ENCODE results near the gene MADCAM1.

Gene MADCAM1

DNA sequence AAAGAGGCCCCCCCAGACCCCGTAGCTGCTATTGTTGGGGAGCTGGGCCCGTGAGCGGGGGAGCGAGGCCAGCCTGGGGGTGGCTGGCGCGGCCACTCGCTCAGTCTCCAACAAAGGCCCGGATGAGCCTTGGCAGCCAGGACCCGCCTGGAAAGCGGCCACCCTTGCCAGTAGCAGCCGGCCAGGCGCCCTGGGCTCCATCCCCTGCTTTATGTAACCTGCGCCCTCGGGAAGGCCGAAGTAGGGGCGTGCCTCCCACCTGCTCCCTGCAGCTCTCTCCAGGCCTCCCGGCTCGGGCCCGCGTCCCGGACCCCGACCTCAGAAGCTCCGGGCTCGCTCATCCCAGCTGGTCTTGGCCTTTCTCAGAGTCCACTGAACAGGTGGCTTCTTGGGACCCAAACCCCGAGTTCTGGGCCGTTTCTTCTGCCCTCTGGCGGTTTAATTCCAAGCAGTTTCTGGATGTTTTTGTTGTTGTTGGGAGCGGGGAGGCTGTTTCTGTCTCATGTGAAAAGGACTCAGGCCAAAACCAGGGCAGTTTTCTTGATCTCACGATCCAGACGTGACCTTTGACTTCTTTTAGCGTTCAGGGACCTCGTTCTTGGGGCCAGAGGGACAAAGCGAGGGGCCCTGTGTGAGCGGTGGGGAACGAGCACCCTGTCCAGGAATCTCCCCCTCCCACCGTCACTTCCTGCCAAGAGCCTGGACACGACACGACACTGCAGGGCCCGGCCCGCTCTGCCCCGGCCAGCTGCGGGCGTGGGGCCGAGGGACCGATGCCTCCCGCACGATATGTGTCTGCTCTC lies 36.5 kb downstream of the MADCAM1 start:
- peak; percentile 27 for DNase-seq

DNA sequence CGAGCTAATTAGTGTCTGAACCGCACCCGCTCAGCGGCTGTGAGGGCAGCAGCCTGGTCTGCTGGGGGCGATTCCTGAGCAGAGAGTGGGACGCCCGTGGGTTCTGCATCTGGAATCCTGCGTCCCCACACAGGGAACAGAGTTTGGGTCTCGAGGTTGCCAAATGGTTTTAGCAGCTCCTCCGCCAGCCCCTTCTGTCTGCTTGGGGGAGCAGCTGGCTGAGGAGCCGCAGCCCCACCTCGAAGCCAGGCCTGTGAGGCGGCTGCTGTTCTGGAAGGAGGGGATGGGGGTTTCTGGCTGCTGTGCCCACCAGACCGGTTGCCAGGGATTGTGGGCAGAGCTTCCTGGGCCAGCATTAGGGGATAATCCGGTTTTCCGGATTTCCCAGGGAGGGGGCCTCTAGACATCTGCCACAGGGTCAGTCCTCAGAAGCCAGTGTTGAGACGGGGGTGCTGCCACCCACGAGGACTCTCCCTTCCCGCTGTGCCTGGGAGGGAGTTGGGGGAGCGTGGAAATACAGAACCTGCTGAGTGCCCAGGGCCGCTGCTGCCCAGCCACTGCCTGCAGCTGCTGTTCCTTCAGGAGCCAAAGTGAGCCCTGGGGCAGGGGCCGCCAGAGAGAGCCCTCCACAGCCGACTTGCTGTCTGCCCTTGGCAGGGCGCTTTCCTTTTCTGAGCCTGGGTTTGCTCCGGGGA lies 37.2 kb downstream of the MADCAM1 start:
- DNase-seq = no peak

- DNase-seq = no peak
Measured at GRCh38 chr19:534088-534487, 37.8 kb downstream of the MADCAM1 start.

- DNase-seq = no peak
Measured at GRCh38 chr19:535017-535835, 38.9 kb downstream of the MADCAM1 start.

DNA sequence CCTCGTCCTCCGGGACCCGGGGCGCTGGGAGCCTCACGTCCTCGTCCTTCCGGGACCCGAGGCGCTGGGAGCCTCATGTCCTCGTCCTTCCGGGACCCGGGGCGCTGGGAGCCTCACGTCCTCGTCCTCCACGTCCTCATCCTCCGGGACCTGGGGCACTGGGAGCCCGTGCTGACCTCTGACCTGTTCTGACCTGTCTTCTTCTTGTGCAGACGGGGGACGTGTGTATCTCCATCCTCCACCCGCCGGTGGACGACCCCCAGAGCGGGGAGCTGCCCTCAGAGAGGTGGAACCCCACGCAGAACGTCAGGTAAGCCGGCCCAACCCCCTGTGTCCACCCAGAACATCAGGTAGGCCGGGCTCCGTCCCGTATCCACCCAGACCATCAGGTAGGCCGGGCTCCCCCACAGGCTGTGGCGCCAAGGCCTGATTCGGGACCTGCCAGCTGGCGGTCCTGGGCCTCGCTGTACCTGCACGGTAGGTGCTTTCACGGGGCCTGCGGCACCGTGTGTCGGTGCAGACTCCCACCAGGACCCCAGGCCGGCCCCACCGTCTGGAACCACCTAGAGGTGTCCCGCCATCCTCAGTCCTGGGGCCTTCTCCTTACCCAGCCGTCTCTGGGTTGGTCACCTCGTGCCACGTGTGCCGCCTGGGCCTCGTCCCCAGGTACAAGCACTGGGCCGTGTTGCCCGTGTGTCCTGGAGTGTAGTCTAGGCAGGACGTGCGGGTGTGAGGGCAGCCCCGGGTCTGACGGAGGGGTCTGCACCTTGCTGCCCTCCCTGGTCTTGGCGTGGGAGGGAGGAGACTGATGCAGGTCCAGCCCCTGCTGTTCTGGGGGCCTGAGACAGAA lies 40.0 kb downstream of the MADCAM1 start:
- DNase-seq = no peak

- no peak for DNase-seq
Measured at GRCh38 chr19:536881-537404, 40.7 kb downstream of the MADCAM1 start.

DNA sequence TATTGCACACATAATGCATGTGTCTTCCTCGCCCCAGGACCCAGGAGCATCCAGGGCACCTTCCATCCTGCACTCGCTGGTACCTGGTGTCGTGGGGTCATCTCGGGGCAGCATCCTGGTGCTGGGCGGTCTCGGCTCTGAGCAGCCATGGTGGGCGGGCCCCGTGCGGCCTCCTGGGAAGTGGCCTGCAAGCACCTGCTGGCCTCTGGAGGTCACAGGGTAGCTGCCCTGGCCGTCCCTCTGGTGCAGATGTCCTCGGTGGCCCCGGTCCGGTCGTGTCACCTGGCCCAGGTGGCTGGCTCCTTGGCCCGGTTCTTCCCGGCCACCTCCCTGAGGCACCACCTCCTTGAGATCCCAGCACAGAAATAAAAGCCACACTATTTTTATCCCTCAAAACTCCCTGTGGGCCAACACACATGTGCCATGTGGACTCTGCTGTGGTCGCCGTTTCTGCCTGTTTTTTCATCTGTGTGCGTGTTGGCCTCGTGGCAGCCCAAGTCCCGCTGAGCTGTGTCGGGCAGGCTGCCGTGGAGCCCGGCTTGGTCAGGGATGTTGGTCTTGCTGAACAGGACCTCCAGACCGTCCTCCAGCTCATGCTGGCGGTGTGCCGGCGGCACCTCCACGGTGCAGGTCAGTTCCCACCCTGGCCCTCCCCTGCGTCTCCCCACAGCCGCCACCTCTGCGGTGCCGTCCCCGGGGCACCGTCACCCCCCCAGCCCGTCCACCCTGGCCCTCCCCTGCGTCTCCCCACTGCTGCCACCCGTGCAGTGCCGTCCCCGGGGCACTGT lies 42.5 kb downstream of the MADCAM1 start:
- DNase-seq = no peak

GRCh38 chr19:539429-540030 lies 43.2 kb downstream of the MADCAM1 start:
- no peak for DNase-seq

GRCh38 chr19:540867-541637 lies 44.8 kb downstream of the MADCAM1 start:
- no peak for DNase-seq

DNA sequence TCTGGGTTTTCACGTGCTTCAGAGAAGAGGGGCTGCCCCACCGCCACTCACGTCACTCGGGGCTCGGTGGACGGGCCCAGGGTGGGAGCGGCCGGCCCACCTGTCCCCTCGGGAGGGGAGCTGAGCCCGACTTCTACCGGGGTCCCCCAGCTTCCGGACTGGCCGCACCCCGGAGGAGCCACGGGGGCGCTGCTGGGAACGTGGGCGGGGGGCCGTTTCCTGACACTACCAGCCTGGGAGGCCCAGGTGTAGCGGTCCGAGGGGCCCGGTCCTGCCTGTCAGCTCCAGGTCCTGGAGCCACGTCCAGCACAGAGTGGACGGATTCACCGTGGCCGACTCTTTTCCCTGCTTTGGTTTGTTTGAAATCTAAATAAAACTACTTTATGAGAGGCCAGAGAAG lies 45.4 kb downstream of the MADCAM1 start:
- DNase-seq = no peak

DNA sequence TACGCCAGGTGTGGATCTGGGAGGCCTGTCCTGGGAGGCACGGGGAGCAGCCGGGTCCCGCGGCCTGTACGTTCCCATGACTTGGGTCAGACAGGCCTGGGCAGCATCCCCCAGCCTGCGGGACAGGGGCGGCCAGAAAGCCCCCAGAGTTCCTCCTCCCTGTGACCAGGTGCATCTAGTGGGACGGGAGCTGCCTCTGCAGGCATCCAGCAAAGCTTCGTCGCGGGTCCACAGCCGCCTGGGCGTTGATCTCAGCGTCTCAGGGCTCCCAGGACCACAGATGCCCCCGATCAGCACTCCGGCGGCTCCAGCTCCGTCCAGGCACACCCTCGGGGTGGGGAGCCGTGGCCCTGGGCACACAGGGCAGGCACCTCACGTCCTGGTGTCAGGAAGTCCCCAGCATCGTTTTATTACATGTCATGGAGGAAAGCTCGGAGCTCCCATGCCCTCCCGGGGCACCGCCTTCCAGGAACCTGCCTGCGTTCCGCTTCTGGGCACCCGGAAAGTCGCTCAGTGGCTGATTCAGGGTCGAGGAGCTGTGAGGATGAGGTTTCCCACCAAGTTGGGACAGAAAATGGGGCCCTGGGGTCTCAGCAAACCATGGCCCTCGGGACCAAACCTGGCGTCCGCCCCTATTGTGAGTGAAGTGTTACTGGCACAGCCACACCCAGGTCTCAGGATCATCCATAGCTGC lies 46.0 kb downstream of the MADCAM1 start:
- no peak for DNase-seq

DNA sequence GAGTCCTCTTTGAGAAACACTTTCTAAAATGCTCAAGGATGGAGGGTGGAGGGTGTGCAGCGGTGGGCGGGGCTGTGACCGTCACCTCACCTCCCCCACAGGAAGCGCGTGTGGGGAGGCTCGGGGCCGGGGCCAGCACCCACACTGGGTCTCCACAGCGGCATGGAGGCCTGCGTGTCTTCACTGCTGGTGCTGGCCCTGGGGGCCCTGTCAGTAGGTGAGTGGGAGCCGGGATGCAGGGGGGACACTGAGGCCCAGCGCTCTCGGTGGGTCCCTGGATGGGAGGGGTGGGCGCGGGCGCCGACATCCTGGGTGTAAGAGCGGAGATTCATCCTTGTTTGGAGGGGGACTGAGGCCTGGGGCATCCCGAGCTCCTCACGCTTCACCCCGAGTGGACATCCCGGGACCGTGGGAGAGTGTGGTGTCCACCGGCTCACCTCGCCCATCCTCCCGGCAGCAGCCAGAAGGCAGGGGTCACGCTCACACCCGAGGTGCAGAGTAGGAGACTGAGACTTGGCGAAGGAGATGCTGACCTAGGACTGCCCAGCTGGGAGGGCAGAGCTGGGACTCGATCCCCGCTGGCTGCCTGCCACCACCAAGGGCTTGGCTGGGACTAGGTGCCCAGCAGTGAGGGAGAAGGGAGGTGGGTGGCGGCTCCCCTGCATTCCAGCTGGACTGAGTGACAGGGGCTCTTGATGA lies 47.8 kb downstream of the MADCAM1 start, which contains the start of gene GZMM:
TSS of gene GZMM (plus strand) at position 144 of the 699 bp plus-strand sequence. CDS start at position 163, 19 bp downstream.
- DNase-seq = no peak

GRCh38 chr19:547117-547516 lies 50.8 kb downstream of the MADCAM1 start:
- DNase-seq = no peak

GRCh38 chr19:547836-548720 lies 51.8 kb downstream of the MADCAM1 start:
- DNase-seq = no peak

- DNase-seq = no peak
Measured at GRCh38 chr19:548886-549830, 52.9 kb downstream of the MADCAM1 start.

DNA sequence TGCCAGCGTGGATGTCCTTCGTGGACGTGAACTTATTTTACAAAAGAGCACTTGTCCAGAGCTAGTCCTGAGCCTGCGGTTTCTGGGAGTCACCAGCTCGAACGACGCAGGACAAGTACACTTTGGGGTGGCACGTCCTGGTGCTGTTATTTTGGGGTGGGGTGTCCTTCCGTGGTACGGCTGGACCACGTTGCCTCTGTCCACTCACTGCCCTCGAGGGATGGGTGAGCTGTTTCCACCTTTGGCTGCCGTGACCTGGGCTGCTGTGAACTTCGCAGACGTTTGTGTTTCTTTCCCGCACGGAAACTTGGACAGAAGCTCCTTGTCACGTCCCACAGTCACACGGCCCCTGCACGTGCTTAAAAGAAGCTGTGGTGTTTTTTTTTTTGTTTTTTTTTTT lies 58.5 kb downstream of the MADCAM1 start:
- no peak for DNase-seq

All from T1000 (cell line).